Activated T-cell treated with anti-CD3 and anti-CD28 coated beads, Interleukin-2, amount 50 U/mL, for 72 hours (primary cell): ENCODE results near the gene GRIK3. TPM values are rescaled to one million over a fixed set of nuclear protein-coding genes. Genes with fewer than 3 reads are reported as not detected.
"Not testable (repeated sequence)": the region's sequence is repeated elsewhere in the genome, so short reads cannot be mapped to it uniquely, and the experiment has no call there.

Experiments used
- ATAC-seq, 2 donors: fragments of 150-1000 bp; cut with Tn5 transposase; replicated peaks in 1 of 2; 2 replicates each; pipeline ENCODE4 v1.10.0; 2021; ENCODE audit warnings: moderate library complexity in 2 of 2, mild to moderate bottlenecking in 1 of 2
- DNase-seq, 2 donors: peaks; one replicate each; pipeline ENCODE4 v3.0.0; 2021 to 2022; ENCODE audit warnings: mixed read lengths in 1 of 2
- H3K27ac Mint-ChIP-seq: one replicate; pipeline ENCODE4 v1.8.0; 2022; ENCODE audit warnings: mild to moderate bottlenecking, moderate library complexity, mixed read lengths
- H3K27me3 Mint-ChIP-seq: one replicate; pipeline ENCODE4 v1.8.0; 2022; ENCODE audit warnings: low read depth, mixed read lengths
- H3K36me3 Mint-ChIP-seq, 2 donors: one replicate each; pipeline ENCODE4 v1.8.0; 2022; ENCODE audit warnings: mixed read lengths in 2 of 2, mild to moderate bottlenecking in 1 of 2; ENCODE audit not compliant: insufficient read depth in 2 of 2
- H3K4me1 Mint-ChIP-seq: one replicate; pipeline ENCODE4 v1.8.0; 2022; ENCODE audit warnings: low read depth, mixed read lengths
- H3K4me3 Mint-ChIP-seq, 2 donors: one replicate each; pipeline ENCODE4 v1.8.0; 2022; ENCODE audit warnings: mild to moderate bottlenecking in 2 of 2, mixed read lengths in 2 of 2, moderate library complexity in 2 of 2
- H3K9me3 Mint-ChIP-seq, 2 donors: one replicate each; pipeline ENCODE4 v1.8.0; 2022; ENCODE audit warnings: mixed read lengths in 2 of 2
- total RNA-seq, 2 donors: library from RNA; stranded (reverse); gene quantifications; one replicate each; pipeline ENCODE4 v1.2.3, GENCODE V29; 2022

Gene GRIK3
- total RNA-seq, 2 donors from 2014 or later, result not detected

DNA sequence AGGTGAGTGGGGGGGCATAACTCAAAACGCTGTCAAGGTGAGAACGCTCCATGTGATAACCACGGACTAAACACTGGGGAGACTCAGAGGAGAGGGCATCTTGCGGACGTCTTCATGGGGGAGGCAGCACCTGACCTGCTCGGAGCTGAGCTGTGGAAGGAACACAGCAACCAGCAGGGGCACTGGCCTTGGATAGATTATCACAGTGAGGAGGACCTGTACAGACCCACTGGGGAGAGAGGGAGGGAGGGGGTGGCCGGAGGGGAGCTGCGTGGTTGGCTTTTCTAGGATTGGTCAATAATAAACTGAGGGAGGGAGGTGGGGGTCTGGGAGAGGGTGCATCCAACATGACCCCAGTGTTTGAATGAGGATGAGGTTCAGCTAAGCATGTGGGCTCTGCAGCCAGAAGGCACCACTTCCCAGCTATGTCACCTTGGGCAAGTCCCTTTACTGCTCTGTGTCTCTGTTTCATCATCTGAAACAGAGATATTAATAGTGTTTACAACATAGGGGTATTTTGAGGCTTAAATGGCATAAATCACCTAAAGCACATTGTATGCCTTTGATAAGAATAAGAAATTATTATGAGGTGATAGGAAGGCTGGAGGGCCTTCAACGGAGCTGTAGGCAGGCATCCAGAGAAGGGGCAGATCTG lies 123.3 kb downstream of the GRIK3 start:
- peaks cover 0 to 4% of the 10 kb centered on the region in 2 donors for H3K9me3 Mint-ChIP-seq
- no peak for ATAC-seq
- peaks cover 0 to 1% of the 10 kb centered on the region in 2 donors for H3K36me3 Mint-ChIP-seq
- no peak overlapping the region for H3K27ac Mint-ChIP-seq
- DNase-seq, result no peak
- H3K27me3 Mint-ChIP-seq, result peaks cover 22% of the 10 kb centered on the region
- no peaks in the 10 kb centered on the region for H3K4me1 Mint-ChIP-seq
- H3K4me3 Mint-ChIP-seq, result no peak overlapping the region

DNA sequence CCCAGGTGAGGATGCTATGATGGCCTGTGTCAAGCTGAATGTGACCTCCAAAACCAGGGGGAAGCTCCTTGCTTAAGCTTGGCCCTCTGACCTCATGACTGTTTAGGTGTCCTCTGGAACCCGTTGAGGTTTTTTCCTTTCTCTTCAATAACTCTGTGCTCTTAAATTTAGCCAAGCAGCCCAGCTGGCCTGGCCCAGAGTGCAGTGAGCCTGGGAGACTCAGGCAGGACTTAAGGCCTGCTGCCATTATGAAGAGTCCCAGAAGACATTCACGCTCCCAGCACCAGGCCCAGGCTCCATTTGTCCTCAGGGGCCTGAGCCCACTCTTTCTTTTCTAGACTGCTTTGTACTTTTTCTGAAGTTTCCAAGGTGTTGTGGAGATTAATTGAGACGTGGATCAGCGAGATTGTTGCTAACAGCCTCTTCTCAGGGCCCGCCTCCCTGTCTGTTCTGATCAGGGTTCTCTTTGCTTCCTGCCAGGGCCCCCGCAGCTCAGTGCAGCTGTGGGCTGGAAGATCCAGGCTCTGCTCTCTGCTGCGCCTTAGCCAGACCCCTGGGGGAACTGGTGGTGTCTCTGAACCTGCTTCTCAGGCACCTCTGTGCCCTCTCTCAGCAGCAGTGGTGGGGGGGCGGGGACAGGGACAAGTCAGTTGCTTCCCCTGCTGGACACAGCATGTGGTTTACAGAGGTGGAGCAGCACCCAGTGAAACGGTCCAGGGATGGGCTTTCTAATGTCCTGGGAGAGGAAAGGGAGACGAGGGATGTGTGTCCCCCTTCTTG lies 124.2 kb downstream of the GRIK3 start:
- no peak overlapping the region for H3K27ac Mint-ChIP-seq
- ATAC-seq (no peak), DNase-seq (no peak)
- no peaks in the 10 kb centered on the region for H3K4me1 Mint-ChIP-seq
- H3K36me3 Mint-ChIP-seq, result no peaks in the 10 kb centered on the region
- no peak overlapping the region for H3K4me3 Mint-ChIP-seq
- no peaks in the 10 kb centered on the region for H3K9me3 Mint-ChIP-seq
- peaks cover 22% of the 10 kb centered on the region for H3K27me3 Mint-ChIP-seq

DNA sequence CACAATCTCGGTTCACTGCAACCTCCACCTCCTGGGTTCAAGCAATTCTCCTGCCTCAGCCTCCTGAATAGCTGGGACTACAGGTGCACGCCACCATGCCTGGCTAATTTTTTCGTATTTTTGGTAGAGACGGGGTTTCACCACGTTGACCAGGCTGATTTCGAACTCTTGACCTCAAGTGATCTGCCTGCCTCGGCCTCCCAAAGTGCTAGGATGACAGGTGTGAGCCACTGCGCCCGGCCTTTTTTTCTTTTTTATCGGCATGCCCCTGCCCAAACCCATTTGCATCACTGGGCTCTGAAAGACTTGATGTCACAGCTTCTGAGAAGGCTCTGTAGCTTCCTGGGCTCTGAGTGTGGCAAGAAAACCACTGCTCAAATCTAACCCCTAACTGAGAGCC lies 125.0 kb downstream of the GRIK3 start:
- not testable (repeated sequence) for DNase-seq, H3K27ac Mint-ChIP-seq, H3K9me3 Mint-ChIP-seq, H3K36me3 Mint-ChIP-seq, H3K4me3 Mint-ChIP-seq, H3K4me1 Mint-ChIP-seq, ATAC-seq
- H3K27me3 Mint-ChIP-seq, result peaks cover 28% of the 10 kb centered on the region

DNA sequence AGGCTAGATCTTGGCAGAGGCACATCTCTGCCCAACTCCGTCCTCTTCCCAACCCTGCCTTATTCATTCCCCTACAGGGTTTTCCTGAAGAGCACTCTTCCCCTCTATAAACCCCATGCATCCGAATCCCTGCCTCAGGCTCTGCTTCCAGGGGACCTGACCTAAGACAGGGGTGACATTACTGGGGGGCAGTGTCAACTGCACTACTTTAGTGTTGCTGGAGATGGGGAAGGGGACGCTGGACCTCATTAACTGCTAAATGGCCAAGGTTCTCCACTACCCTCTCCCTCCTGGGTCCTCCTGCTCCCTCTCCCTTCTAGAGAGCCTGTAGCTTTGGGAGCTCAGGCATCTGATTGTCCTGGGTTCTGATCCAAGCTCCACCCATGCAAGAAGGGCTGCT lies 126.2 kb downstream of the GRIK3 start:
- Mint-ChIP-seq H3K27ac (no peak overlapping the region), H3K27me3 (peaks cover 17% of the 10 kb centered on the region), H3K4me3 (no peak overlapping the region), H3K36me3 (no peaks in the 10 kb centered on the region), H3K9me3 (no peaks in the 10 kb centered on the region), H3K4me1 (no peaks in the 10 kb centered on the region)
- ATAC-seq, result no peak
- DNase-seq, result no peak

DNA sequence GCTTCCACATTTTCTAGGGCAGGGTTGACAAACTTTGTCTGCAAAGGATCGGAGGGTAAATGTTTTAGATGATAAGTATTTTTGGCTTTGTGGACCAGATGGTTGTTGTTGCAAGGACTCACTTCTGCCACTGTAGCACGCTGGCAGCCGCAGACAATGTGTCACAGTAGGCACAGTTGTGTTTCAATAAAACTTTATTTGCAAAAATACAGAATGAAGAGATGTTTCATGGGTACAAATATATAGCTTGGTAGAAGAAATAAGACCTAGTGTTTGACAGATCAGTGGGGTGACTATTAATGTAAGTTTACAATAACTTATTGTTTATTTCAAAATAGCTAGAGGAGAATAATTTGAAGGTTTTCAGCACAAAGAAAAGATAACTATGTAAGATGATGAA lies 127.8 kb downstream of the GRIK3 start:
- Mint-ChIP-seq H3K4me1 (no peaks in the 10 kb centered on the region), H3K36me3 (no peaks in the 10 kb centered on the region), H3K9me3 (no peaks in the 10 kb centered on the region), H3K4me3 (no peak overlapping the region), H3K27me3 (peaks cover 6% of the 10 kb centered on the region), H3K27ac (no peak overlapping the region)
- ATAC-seq, result no peak
- DNase-seq, result no peak

DNA sequence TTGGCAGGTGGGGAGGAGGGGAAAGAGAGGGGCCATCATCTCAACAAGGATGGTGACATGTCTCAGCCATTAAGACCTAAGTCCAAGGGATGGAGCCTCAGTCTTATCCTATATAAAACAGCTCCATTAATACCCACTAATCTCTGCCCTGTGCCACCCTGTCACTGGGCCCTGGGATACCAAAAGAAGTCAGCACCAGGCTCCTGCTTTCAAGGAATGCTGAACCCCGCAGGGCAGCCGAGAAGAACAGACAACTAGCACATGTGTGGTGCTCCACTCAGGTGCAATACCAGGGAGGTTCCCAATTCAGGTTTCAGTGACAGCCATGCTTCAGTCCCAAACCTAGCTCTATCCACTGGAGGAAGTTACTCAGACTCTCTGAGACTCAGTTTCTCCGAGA lies 128.4 kb downstream of the GRIK3 start:
- DNase-seq (no peak), ATAC-seq (no peak)
- H3K27me3 Mint-ChIP-seq, result peaks cover 6% of the 10 kb centered on the region
- no peak overlapping the region for H3K4me3 Mint-ChIP-seq
- H3K36me3 Mint-ChIP-seq, result no peaks in the 10 kb centered on the region
- no peak overlapping the region for H3K27ac Mint-ChIP-seq
- no peaks in the 10 kb centered on the region for H3K9me3 Mint-ChIP-seq
- H3K4me1 Mint-ChIP-seq, result no peaks in the 10 kb centered on the region

DNA sequence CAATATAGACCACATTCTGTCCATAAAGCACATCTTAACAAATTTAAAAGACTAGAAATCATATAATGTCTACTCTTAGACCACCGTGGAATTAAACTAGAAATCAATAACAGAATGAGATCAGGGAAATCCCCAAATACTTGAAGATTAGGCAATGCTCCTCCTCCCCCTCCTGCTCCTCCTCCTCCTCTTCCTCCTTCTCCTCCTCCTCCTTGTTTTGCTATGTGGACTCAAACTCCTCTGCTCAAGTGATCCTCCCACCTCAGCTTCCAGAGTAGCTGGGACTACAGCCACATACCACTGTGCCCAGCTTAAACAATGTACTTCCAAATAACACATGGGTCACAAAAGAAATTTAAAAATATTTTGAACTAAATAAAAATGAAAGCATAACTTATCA lies 134.2 kb downstream of the GRIK3 start:
- peaks cover 11% of the 10 kb centered on the region for H3K27me3 Mint-ChIP-seq
- peaks cover 0 to 3% of the 10 kb centered on the region in 2 donors for H3K36me3 Mint-ChIP-seq
- H3K4me1 Mint-ChIP-seq, result no peaks in the 10 kb centered on the region
- H3K9me3 Mint-ChIP-seq, result peaks cover 0 to 2% of the 10 kb centered on the region in 2 donors
- ATAC-seq (no peak), DNase-seq (no peak)
- no peak overlapping the region for H3K4me3 Mint-ChIP-seq
- H3K27ac Mint-ChIP-seq, result no peak overlapping the region

DNA sequence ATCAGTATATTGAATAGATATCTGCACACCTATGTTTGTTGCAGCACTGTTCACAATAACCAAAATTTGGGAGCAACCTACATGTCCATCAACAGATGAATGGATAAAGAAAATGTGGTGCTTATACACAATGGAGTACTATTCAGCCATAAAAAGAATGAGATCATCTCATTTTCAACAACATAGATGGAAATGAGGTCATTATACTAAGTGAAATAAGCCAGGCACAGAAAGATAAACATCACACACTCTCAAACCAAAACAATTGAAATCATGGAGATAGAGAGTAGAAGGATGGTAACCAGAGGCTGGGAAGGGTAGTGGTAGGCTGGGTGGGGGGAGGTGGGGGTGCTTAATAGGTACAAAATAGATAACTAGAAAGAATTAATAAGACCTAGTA lies 136.5 kb downstream of the GRIK3 start:
- H3K4me1 Mint-ChIP-seq, H3K9me3 Mint-ChIP-seq, H3K4me3 Mint-ChIP-seq, DNase-seq, H3K36me3 Mint-ChIP-seq, ATAC-seq, H3K27me3 Mint-ChIP-seq, H3K27ac Mint-ChIP-seq: not testable (repeated sequence)

DNA sequence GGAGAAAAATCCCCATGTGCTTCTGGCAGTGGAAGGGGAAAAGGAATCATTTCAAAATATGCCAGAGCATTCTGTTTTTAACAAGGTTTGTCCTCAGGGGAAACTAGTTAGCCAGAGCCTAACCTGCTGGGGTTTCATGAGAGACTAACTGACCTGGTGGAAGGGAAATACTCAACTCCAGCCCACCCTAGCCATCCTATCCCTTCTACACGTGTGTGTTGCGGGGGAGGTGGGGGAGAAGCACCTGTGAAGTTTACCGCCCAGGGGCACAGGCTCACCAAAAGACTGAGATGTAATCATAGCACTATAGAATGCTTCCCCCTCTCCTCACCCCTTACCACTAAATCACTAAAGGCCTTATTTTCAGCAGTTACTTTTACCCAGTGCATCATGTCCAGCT lies 139.5 kb downstream of the GRIK3 start:
- ATAC-seq, result no peak
- Mint-ChIP-seq H3K27ac (no peak overlapping the region), H3K36me3 (peaks cover 0 to 3% of the 10 kb centered on the region in 2 donors), H3K4me3 (no peak overlapping the region), H3K9me3 (peaks cover 0 to 2% of the 10 kb centered on the region in 2 donors), H3K4me1 (no peaks in the 10 kb centered on the region), H3K27me3 (peaks cover 6% of the 10 kb centered on the region)
- no peak for DNase-seq

DNA sequence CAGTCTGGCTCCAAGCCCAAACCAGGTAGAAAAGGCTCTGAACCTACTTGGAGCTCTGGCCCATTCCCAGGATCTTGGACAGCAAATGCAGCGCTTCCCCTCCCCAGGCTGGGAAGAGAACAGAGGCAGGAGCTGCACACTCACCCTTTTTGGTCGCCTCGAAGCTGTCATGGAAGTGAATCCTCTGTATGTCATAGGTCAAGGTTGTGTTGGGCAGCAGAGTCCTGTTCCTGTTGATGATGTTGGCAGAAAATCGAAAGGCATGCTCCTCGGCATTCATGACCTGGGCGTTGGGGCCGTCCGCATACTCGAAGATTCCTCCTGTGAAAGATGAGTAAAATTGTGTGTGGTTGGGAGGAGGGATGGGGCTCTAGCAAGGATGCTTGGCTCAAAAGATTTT lies 143.5 kb downstream of the GRIK3 start:
- no peaks in the 10 kb centered on the region for H3K9me3 Mint-ChIP-seq
- H3K4me3 Mint-ChIP-seq, result no peak overlapping the region
- H3K27ac Mint-ChIP-seq, result no peak overlapping the region
- peaks cover 10% of the 10 kb centered on the region for H3K27me3 Mint-ChIP-seq
- ATAC-seq, result no peak
- H3K36me3 Mint-ChIP-seq, result no peaks in the 10 kb centered on the region
- no peaks in the 10 kb centered on the region for H3K4me1 Mint-ChIP-seq
- DNase-seq, result no peak

DNA sequence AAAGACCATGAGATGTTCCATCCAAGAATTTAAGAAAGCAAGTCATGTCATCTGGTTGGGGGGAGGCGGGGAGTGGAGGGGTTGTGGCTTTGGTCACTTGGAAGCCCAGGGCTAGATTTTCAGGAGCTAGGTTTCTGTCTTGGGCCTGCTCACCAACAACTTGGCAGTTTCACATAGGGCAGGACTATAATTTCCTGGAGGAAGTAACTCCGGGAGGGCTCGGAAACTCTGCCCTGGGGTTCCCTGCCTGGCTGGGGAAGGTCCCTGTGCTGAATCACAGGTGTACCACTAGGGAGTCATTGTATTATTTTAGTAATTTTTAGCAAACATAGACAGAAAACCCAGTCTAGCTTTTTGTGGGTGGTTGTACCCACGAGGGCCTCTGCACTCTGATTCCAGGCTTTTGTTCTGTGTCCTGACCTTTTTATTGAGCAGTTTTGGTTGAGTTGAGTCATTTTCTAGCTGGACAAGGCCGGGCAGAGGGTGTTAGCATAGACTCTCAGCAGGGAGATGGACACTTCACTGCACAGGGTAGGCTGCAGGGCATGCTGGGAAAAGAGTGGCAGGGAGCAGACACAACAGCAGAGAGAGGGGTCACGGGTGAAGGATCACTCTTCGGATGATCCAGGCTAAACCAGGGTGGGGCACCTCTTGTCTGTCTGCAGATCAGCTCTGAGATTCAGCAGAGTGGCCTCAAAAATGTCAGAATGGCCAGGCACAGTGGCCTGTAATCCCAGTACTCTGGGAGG lies 144.7 kb downstream of the GRIK3 start:
- Mint-ChIP-seq H3K27me3 (peaks cover 10% of the 10 kb centered on the region), H3K9me3 (no peaks in the 10 kb centered on the region), H3K27ac (no peak overlapping the region), H3K4me1 (no peaks in the 10 kb centered on the region), H3K36me3 (no peaks in the 10 kb centered on the region), H3K4me3 (no peak overlapping the region)
- no peak for ATAC-seq
- no peak for DNase-seq

DNA sequence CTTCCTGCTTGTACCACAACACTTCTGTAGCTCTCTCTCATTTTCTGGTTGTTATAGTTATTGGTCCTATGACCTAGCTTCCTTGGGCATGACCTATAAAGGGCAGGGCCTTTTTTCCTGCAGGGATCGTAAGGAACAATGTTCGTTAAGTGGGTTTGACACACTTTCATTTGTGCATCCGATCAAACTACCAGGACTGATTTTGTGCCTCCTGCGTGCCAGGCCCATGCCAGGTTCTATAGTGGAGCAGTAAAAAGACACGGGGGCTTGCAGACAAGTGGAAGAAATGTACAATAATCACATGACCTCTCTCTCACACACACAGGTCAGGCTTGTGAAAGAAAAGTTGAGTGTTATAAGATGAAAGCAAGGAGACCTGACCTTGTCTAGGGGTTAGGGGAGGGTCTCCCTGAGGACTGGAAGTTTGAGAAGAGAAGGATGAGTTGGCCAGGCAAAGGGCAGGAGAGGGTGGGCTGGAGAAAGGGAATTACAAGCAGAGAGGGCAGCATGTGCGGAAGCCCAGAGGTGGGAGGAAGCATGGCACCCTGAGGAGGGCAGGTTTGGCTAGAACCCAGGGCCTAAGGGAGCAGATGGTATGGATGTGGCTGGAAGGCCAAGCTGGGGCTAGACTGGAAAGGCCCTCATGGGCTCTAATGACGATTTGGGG lies 145.4 kb downstream of the GRIK3 start:
- ATAC-seq (no peak), DNase-seq (no peak)
- no peaks in the 10 kb centered on the region for H3K4me1 Mint-ChIP-seq
- H3K27me3 Mint-ChIP-seq, result peaks cover 10% of the 10 kb centered on the region
- H3K4me3 Mint-ChIP-seq, result no peak overlapping the region
- H3K9me3 Mint-ChIP-seq, result no peaks in the 10 kb centered on the region
- no peak overlapping the region for H3K27ac Mint-ChIP-seq
- no peaks in the 10 kb centered on the region for H3K36me3 Mint-ChIP-seq
